Thymus (tissue), 11 donors: ENCODE results near the gene ANKRD29. TPM values are rescaled to one million over a fixed set of nuclear protein-coding genes. Genes with fewer than 3 reads are reported as not detected.
"Not testable (repeated sequence)": the region's sequence is repeated elsewhere in the genome, so short reads cannot be mapped to it uniquely, and the experiment has no call there.

Source experiments
- DNase-seq, 9 donors: peaks; one replicate each; pipeline ENCODE4 v3.0.0-alpha.2; 2013; ENCODE audit warnings: low spot score in 9 of 9, low read depth in 6 of 9, missing footprints in 1 of 9
- H3K27ac ChIP-seq, 2 donors: one replicate each; pipeline ENCODE4 v1.5.1; 2013; ENCODE audit warnings: control low read depth in 1 of 2, low read depth in 1 of 2, low read length in 1 of 2, mild to moderate bottlenecking in 1 of 2, moderate library complexity in 1 of 2
- H3K27me3 ChIP-seq, 2 donors: one replicate each; pipeline ENCODE4 v1.5.1; 2013; ENCODE audit warnings: low read length in 1 of 2; ENCODE audit not compliant: control insufficient read depth in 2 of 2, insufficient read depth in 1 of 2
- H3K36me3 ChIP-seq, 2 donors: one replicate each; pipeline ENCODE4 v1.5.1; 2013; ENCODE audit warnings: low read length in 1 of 2, mild to moderate bottlenecking in 1 of 2, moderate library complexity in 1 of 2; ENCODE audit not compliant: control insufficient read depth in 2 of 2, insufficient read depth in 2 of 2
- H3K4me1 ChIP-seq, 2 donors: one replicate each; pipeline ENCODE4 v1.5.1; 2013; ENCODE audit warnings: low read length in 2 of 2; ENCODE audit not compliant: control insufficient read depth in 2 of 2, insufficient read depth in 2 of 2
- H3K4me3 ChIP-seq, 2 donors: one replicate each; pipeline ENCODE4 v1.5.1; 2013; ENCODE audit warnings: low read length in 2 of 2, control low read depth in 1 of 2, mild to moderate bottlenecking in 1 of 2
- H3K9me3 ChIP-seq, 2 donors: one replicate each; pipeline ENCODE4 v1.5.1; 2013; ENCODE audit warnings: low read length in 1 of 2, mild to moderate bottlenecking in 1 of 2; ENCODE audit not compliant: control insufficient read depth in 2 of 2, insufficient read depth in 1 of 2
- WGBS: extraction: QIAGEN DNeasy Blood & Tissue Kit; methylation state at CpG from one replicate; pipeline ENCODE4 v1.1.7; 2013; 5-methylcytosine and 5-hydroxymethylcytosine counted together
- polyA plus RNA-seq: library from polyadenylated mRNA; stranded (reverse); fragments of 200-250 nt; gene quantifications from one replicate; pipeline ENCODE4 v1.2.3, GENCODE V29; 2013
- total RNA-seq: library from RNA; stranded (reverse); fragments of 120-200 nt; gene quantifications from one replicate; pipeline ENCODE4 v1.2.4, GENCODE V29; 2013
- donor health status: healthy.

Gene ANKRD29
- total and polyA plus RNA-seq, 2 donors: 3.4 to 13.0 TPM

DNA sequence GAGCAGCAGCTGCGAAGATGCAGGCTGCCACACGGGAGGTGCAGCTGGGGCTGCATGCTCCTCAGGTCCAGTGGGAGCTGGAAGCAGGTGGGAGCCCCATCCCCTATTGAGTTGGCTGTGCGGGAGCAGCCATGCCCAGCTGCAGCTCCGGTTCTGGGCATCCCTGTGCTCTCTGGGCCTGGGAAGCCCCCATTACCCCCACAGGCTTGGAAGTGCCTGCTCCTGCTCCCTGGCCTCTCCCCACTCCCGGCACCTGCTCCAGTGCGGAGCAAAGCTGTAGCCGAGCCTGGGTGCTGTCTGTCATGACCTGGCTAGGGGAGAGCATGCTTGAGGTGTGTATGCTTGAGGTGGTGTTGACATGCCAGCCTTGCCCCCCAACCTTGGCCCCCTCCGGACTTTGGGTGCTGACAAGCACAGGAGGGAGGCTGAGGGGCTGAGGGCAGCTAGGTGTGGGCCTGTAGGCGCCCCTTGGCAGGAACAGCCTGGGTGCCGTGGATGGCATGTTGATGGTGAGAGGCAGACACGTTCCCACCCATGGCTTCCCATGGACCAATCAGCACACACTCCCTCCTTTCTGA lies 21.5 kb downstream of the ANKRD29 start:
- 86% methylated on average over 11 of the region's 11 CpGs for WGBS
- Histone ChIP-seq H3K9me3 (peaks cover 2 to 17% of the 10 kb centered on the region in 2 donors), H3K4me1 (no peaks in the 10 kb centered on the region), H3K27ac (no peak overlapping the region), H3K27me3 (peaks cover 0 to 2% of the 10 kb centered on the region in 2 donors), H3K4me3 (no peak overlapping the region), H3K36me3 (no peaks in the 10 kb centered on the region)
- DNase-seq: no peak

- 98% methylated on average over 2 of the region's 2 CpGs for WGBS
- Histone ChIP-seq H3K9me3 (peaks cover 2 to 17% of the 10 kb centered on the region in 2 donors), H3K4me1 (no peaks in the 10 kb centered on the region), H3K27ac (no peak overlapping the region), H3K36me3 (no peaks in the 10 kb centered on the region), H3K27me3 (no peaks in the 10 kb centered on the region), H3K4me3 (no peak overlapping the region)
- no peak for DNase-seq
These were observed 22.7 kb downstream of the ANKRD29 start for GRCh38 chr18:23640052-23640451.

- not testable (repeated sequence) for H3K27me3 ChIP-seq, H3K9me3 ChIP-seq, H3K4me1 ChIP-seq, H3K36me3 ChIP-seq, H3K4me3 ChIP-seq, DNase-seq, H3K27ac ChIP-seq
- 99% methylated on average over 5 of the region's 5 CpGs for WGBS
These were observed 26.3 kb downstream of the ANKRD29 start for GRCh38 chr18:23636433-23636832.

GRCh38 chr18:23636071-23636399 lies 26.7 kb downstream of the ANKRD29 start:
- Histone ChIP-seq H3K4me3 (no peak overlapping the region), H3K27me3 (no peaks in the 10 kb centered on the region), H3K9me3 (peaks cover 0 to 1% of the 10 kb centered on the region in 2 donors), H3K4me1 (no peaks in the 10 kb centered on the region), H3K27ac (no peak overlapping the region), H3K36me3 (no peaks in the 10 kb centered on the region)
- WGBS: 96% methylated on average over 3 of the region's 3 CpGs
- DNase-seq: no peak

- no peaks in the 10 kb centered on the region for H3K27me3 ChIP-seq
- H3K4me1 ChIP-seq: no peaks in the 10 kb centered on the region
- no peaks in the 10 kb centered on the region for H3K9me3 ChIP-seq
- DNase-seq: peak in 3 of 9 donors; percentile 8 to 36 (median 11)
- no peaks in the 10 kb centered on the region for H3K36me3 ChIP-seq
- WGBS: 69% methylated on average over 6 of the region's 6 CpGs
- no peak overlapping the region for H3K4me3 ChIP-seq
- H3K27ac ChIP-seq: no peak overlapping the region
These were observed 27.2 kb downstream of the ANKRD29 start for GRCh38 chr18:23635283-23636070.

- Histone ChIP-seq H3K27ac (no peak overlapping the region), H3K4me1 (no peaks in the 10 kb centered on the region), H3K27me3 (no peaks in the 10 kb centered on the region), H3K9me3 (no peaks in the 10 kb centered on the region), H3K4me3 (no peak overlapping the region), H3K36me3 (no peaks in the 10 kb centered on the region)
- WGBS: 41% methylated on average over 3 of the region's 3 CpGs
- DNase-seq: no peak
These were observed 28.0 kb downstream of the ANKRD29 start for GRCh38 chr18:23634692-23635091.

DNA sequence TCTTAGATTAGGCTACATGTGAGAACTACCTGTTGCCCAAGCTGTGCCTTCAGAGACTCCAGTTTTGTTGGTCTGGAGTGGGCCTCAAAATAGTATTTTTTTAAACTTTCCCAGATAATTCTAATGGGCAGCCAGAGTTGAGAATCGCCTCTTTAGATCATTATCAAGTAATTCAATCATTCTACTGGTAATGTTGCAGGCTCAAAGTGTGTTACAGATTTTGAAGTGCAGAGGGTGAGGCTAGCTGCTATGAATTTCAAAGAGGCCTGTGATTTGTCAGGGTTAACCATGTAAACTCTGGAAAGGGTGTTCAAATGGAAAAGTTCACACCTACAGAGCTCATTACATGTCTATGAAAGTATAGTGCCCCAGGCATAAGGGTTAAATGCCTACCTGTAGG lies 30.1 kb downstream of the ANKRD29 start:
- no peaks in the 10 kb centered on the region for H3K9me3 ChIP-seq
- H3K36me3 ChIP-seq: no peaks in the 10 kb centered on the region
- no peaks in the 10 kb centered on the region for H3K27me3 ChIP-seq
- H3K27ac ChIP-seq: no peak overlapping the region
- no peak for DNase-seq
- WGBS: 94% methylated on average over 1 of the region's 1 CpG
- H3K4me3 ChIP-seq: no peak overlapping the region
- H3K4me1 ChIP-seq: no peaks in the 10 kb centered on the region

- Histone ChIP-seq H3K36me3 (no peaks in the 10 kb centered on the region), H3K9me3 (no peaks in the 10 kb centered on the region), H3K27ac (no peak overlapping the region), H3K4me3 (no peak overlapping the region), H3K4me1 (no peaks in the 10 kb centered on the region), H3K27me3 (no peaks in the 10 kb centered on the region)
- 78% methylated on average over 11 of the region's 11 CpGs for WGBS
- DNase-seq: no peak
These were observed 31.0 kb downstream of the ANKRD29 start for GRCh38 chr18:23631746-23632145.

- H3K9me3 ChIP-seq: no peaks in the 10 kb centered on the region
- no peak overlapping the region for H3K4me3 ChIP-seq
- WGBS: 97% methylated on average over 5 of the region's 5 CpGs
- H3K4me1 ChIP-seq: no peaks in the 10 kb centered on the region
- no peaks in the 10 kb centered on the region for H3K36me3 ChIP-seq
- no peak overlapping the region for H3K27ac ChIP-seq
- DNase-seq: no peak
- no peaks in the 10 kb centered on the region for H3K27me3 ChIP-seq
These were observed 31.4 kb downstream of the ANKRD29 start for GRCh38 chr18:23631312-23631711.
